GM21390 (cell line): Measurements from ENCODE around the gene ALPP.
"Not testable (repeated sequence)": the region's sequence is repeated elsewhere in the genome, so short reads cannot be mapped to it uniquely, and the experiment has no call there.

ENCODE experiments used
- ATAC-seq: cut with Tn5 transposase; IDR thresholded peaks from one replicate; pipeline ENCODE4 v1.9.1; 2021; ENCODE audit not compliant: unreplicated experiment

ALPP gene

DNA sequence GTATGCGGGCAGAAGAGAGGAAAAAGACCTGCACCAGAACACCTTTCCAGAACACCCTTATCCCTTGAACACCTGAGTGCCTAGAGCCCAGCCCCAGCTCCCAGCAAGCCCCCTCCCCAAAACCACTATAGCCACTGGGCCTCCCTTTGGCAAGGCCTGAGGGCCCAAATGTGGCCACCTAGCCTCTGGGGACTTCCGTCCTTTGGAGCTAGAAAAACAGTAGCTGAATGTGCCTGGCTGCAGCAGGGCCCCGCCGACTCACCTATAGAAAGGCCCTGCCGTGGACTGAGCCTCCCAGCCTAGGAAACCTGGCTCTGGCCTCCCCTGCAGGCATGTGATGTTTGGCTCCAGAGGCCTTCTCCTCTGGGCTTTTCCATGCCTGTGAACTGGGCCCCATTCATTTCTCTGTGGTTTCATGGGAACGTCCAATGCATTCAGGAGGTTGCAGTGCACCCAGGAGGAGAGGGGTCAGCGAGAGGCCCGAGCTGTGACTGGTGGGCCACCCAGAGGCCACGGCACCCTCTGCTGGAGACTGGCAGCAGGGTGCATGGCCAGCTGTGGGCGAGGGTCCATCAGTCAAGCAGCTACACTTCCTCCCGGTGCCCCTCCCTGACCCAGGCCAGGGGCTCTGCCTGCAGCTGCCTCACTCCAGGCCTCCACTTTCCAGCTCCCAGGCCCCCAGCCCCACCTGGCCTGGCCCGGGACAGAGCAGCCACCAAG, 15.3 kb upstream of the ALPP start:
- ATAC-seq, result peak; percentile 35

DNA sequence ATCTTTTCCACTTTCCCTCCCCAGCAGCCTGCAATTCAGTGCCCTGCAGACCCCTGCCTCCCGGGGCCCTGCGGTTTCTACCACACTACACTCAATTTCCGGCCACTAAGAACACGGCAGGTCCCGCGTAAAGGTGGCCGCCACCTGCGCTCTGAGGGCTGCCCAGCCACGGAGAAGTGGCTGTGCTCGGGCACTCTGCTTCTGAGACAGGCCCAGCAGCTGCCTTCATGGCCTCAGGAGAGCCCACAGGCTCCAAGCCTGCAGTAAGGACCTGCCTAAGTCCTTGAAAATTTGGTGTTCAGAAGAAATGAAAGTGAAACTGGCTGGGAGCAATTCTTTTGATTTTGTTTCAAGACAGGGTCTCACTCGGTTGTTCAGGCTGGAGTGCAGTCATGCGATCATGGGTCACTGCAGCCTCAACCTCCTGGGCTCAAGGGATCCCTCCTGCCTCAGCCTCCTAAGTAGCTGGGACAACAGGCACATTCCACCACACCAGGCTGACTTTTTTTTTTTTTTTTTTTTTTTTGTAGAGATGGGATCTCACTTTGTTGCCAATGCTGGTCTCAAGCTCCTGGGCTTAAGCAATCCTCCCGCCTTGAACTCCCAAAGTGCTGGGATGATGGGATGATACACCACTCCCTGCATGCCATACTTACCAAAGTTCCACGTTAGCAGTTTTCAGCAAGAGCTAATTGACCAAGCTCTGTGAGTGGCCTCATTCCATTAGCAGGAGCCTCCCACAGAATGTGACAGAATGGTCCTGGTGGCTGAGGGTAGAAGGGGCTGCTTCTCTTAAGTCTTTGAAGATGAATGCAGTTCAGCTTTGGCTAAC, 14.6 kb upstream of the ALPP start:
- ATAC-seq, result peak; percentile 62

DNA sequence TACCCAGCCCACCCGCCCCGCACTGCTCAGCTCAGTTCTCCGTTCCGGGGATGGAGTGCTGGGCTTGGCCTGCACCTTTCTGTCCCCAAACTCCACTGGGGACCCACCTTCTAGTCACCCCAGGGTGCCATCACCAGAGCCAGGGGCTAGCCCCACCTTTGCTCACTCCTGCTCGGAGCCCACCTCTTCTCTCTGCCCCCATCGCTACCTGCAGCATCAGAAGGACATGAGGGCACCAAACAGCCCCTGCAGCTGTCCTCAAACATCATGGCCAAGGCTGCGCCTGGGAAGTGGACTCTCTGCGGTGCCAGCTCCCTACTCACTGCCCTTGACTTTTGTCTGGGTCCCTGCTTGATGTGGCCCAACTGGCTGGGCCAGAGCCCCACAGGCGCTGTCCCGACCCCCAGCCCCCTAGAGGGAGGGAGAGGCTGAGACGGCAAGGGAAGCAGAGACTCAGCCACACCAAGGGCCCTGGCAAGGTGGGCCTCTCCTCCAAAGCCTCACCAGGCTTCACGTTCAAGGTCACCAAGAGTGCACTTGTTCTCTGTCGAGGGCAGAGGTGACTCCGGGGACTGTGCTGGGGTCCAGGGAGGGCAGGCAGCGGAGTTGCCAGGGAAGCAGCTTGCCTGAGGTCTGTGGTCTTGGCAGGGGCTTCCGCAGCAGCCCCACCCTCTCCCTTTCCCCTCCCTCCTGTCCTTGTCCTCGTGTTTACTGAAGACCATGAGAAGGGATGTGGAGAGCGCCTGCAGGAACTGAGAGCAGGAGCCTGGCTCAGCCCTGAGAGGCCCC, 13.6 kb upstream of the ALPP start:
- ATAC-seq, result not testable (repeated sequence)

DNA sequence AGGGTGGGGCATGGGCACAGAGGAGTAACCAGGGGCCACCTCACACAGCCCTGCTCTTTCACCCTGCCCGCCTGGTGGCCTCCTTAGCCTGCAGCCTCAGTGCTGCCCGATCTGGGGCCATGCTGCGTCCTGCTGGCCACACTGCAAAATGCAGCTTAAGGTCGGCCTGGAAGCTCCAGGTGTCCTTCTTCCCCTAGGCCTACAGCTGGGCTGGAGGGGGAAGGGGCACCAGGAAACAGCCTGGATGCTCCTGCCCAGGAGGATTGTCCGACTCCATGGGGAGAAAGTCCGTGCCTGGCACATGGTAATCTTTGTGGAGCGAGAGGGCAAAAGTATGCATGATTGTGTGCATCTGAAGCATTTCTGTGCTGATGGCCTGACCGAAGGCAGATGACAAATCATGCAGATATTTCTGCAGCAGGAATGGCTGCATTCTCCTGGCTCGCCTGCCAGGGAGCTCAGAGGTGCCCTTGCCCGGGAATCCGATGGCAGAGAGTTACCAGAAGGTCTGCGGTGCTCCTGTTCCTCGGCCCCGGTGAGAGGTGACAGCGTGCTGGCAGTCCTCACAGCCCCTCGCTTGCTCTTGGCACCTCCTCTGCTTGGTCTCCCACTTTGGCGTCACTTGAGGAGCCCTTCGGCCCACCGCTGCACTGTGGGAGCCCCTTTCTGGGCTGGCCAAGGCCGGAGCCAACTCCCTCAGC, 12.8 kb upstream of the ALPP start:
- ATAC-seq, result no peak

DNA sequence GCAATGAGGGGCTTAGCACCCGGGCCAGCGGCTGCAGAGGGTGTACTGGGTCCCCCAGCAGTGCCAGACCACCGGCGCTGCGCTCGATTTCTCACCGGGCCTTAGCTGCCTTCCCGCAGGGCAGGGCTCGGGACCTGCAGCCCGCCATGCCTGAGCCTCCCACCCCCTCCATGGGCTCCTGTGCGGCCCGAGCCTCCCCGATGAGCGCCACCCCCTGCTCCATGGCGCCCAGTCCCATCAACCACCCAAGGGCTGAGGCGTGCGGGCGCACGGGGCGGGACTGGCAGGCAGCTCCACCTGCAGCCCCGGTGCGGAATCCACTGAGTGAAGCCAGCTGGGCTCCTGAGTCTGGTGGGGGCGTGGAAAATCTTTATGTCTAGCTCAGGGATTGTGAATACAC, 12.1 kb upstream of the ALPP start:
- ATAC-seq, result not testable (repeated sequence)

DNA sequence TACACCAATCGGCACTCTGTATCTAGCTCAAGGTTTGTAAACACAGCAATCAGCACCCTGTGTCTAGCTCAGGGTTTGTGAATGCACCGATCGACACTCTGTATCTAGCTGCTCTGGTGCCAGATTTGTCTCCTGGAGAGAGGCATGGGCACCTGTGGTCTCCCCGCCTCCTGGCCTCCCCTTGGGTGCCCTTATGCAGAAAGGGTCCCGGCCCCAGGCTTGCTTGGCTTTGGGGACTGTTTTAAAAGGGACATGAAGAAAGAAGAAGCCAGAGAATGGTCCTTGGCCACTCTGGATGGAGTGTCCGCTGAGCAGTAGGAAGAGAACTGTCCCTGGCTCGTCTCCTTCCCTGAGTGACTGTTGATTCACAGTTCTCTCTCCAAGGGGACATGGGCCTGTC, 11.5 kb upstream of the ALPP start:
- ATAC-seq, result no peak

DNA sequence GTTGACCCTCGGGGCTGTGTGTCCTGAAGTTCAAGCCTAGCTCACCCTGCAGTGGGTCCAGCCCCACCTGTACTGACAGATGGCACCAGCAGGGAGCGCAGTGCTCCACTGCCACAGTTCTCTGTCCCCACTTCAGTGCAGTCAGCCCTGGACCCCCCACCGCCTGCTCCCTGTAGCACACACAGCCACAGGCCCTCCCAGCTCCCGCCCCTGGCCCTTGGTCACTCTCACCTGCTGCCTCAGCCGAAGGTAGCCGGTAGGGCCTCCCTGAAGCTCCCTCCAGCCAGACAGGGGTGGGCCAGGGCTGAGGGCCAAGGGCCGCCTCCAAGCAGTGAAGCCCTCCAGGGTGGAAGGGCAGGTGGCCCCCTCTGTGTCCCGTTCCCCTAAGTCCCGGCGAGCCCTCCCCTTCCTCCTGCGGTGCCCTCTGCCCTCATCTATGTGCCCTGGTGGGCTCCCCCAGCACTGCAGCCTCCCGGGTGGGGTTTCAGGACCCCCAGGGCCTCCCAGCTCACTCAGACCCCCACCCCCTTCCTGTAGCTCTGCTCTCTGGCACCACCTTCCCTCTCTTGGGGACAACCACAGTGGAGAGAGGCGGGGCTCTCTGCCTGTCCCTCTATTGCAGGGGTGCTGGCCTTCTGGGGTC, 10.8 kb upstream of the ALPP start:
- no peak for ATAC-seq

DNA sequence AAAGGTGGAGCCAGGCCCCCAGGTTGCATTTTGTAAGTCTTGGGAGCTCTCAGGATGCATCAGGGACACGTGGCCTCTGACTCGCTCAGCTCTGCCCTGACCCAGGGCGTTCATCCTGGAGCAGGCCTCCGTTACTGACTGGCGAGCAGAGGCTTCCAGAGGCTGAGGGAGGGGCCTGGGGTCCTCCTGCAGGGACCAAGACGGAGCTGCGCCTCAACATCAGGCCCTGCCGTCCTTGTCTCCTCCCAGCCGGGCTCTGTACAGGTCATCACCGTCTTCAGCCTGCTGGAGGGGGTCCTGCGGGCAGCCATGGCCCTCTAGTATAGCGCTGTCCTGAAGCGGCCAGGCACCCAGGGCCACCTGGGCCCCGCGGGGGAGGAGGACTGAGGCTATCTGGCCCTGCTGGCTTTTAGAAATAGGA, 10.2 kb upstream of the ALPP start:
- no peak for ATAC-seq

DNA sequence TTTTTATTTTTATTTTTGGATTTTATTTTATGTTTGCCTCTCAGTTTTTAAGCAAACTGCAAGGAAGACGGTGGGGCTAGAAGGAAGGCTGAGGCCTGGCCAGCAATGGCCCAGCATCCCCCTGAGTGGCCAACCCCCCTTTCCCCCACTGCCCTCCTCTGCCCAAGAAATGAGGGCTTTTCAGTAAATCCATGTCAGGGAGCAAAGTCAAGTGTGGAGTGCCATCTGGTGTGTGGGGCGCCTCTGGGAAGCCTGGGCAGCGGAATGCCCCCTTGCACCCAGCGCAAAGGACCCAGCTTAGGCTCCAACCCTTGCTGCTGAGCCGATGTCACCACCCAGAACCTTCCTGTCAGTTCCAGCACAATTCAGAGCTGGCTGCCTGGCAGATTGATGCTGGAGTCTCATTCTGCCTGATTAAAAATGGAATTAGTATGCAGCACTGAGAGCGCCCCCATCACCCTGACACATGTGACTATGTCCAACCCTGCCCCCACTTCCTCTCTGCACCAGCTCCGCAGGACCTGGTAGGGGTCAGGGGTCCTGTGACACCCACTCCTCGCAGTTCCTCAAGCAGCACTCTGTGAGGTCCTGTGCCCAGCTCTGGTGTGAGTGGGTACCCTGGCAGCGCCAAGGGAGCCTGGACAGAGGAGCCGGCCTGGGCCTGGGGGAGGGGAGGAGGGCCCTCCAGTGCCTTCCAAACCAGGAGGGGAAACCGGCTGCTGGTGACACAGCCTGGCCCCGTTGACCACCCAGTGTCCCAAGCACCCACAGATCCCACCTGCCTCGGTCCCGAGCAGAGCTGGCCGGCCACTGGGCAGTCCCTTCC, 9.2 kb upstream of the ALPP start:
- ATAC-seq, result no peak

DNA sequence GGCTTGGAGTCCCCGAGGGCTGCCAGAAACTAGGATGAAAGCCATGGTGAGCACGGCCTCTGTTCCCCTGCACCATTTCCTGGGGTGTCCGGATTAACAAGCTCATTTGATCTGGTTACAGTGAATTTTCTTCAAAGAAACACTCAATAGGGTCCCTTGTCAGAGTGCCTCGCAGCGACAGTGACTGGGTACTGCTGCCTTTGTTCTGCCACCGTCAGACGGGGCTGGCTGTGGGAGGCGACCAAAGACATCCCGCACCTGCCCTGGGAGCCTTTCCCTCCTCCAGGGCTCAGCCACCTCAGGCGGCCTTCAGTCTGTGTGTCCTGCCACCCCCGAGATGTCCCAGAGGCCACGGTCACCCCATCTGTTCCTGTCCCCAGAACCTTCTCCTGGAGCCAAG, 8.5 kb upstream of the ALPP start:
- ATAC-seq, result not testable (repeated sequence)

DNA sequence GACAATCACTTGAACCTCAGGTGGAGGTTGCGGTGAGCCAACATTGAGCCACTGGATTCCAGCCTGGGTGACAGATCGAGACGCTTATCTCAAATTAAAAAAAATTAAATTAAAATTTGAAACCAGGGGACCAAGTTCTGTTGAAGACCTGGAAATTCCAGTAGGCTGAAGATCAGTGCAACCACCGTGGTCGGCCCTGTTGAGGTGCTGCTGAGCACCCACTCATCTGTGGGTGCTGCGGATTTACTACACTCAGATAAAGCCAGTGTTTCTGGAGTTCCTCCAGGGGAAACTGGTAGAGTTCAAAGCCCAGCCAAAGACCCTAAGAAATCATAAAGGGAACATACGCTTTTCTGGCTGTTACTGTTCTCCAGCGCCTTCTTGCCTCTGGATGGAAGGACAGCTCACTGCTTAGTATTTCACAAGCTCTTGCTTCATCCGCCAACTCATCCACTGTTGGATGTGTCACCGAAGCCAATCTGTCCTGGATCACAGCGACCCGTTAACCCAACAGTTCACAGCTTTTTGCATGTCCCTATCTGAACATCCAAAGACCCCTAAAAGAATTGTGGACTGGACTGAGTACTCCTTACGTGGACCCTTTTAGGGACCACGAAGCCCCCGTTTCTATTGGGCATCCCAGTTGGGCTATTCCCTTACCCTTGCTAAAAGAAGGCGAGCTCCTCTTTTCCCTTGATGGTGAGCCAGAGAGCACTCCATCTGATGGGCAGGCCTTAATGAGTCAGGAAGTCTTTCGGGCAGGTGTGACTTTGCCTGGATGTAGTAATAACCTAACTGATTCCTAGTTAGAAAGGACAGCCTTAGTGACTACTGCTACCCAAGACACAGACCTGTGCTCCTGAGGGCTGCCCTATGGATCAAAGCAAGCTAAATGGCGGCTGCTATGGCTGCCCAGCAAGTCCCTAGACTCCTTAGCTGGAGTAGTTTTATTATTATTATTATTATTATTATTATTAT, 6.0 kb upstream of the ALPP start:
- no peak for ATAC-seq

DNA sequence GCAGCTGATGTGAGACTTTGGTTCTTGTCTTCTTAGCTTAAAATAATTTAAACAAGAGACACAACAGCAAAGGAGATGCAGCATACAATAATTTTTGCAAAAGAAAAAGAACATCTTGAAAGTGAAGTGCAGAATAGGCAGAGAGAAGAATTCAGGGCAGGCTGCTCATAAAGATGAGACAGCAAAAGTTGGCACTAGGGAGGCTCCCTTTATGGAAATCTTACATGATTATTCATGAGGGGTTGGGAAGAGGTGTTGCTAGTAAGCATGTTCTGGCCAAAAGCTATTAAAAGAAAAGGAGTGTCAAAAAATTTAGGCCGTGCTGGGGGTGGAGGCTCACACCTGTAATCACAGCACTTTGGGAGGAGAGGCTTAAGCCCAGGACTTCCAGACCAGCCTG, 4.2 kb upstream of the ALPP start:
- no peak for ATAC-seq

DNA sequence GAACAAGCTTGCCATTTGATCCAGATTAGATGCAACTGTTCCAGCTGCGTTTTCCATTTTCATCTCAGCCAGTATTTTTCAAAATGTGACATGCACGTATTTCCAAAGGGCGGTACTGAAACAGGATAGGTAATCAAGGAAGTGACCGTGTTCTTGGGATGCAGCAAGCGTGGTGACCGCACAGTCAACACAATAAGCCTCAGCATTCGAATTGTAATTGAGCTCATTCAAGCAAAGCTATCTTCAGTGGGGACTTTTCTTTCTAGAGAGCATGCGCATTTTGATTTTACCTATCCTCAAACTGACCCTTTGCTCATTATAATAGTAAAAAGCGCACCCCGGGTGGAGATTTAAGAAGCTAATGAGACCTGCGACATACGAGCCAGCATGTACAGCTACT, 3.4 kb upstream of the ALPP start:
- ATAC-seq, result no peak

DNA sequence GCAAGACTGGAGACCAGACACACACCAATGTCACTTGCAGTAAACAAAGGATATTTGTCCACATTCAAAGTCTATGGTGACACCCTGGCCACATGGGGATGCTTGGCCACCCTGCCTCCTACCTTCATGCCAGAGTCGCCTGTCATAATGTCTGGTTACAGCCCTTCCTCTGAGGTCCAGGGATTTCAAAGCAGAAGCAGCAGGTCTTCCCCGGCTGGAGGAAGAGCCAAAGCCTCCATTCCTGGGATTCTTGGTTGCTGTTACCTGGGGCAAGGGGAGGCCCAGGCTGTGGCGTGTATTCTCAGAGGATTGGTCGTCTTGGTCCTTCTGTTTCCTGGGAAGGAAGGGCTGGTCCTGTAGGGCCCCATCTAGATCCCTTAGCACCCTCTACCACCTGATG, 2.3 kb upstream of the ALPP start:
- ATAC-seq, result no peak

DNA sequence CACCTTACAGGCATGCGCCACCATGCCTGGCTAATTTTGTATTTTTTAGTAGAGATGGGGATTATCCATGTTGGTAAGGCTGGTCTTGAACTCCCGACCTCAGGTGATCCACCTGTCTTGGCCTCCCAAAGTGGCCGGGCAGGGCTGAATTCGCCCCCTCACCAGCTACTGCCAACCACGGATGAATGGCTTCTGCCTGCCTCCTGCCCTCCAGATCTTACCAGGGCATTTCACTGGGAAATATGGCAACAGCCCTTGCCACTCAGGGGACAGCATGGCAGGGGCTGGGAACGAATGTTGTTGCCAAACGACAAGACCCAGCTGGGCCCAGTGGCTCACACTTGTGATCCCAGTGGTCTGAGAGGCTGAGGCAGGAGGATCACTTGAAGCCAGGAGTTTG, 1.8 kb upstream of the ALPP start:
- no peak for ATAC-seq

DNA sequence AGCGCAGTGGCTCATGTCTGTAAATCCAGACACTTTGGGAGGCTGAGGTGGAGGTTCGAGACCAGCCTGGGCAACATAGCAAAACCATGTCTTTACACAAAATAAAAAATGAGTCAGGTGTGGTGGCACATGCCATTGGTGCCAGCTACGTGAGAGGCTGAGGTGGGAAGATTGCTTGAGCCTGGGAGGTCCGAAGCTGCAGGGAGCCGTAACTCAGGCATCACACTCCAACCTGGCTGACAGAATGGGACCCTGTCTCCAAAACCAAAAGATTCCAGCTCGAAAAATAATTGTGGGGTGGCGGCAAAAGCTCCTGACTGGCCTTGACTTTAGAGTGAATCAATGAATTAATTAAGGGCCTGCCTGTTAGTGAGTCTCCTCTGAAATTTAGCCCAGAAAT, 1.2 kb upstream of the ALPP start:
- no peak for ATAC-seq

DNA sequence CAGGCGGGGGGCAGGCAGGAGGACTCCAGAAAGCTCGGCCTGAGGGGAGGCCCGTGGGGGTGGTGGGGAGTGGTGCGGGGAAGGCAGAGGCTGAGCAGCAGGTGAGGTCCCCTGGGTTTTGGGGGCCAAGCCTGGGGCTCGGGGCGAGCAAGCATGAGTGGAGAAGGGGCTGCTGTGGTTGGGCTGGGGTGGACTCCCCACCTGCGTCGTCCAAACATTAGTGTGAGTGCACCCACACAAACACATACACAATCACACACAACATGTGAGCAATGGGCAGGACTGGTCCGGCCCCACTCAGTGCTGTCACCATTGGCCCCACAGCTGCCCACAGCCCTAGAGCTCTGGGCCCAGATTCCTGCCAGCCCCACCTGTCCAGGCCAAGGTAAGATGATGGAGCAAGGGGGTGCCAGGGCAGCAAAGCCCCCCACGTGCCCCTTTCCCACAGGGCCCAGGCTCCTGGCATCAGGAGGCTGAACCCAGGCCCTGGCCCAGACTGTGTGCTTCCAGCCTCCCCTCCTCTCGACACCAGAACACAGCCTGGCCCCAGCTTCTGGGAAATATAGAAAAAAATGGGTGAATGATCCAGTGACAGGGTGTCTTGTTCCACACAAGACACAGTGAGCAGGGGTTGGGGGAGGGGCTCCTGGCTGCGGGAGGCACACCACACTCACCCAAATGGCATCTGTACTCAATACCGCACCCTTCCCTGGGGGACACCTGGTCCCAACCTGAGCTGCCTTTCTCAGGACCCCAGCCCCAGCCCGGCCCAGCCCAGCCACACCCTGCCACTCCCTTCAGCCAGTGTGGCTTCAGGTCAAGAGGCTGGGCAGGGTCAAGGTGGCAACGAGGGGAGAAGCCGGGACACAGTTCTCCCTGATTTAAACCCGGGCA, 463 bp upstream of the ALPP start:
- no peak for ATAC-seq
